ENCODE measurements around the gene U2AF2. TPM values are rescaled to one million over a fixed set of nuclear protein-coding genes. Genes with fewer than 3 reads are reported as not detected.

Gene U2AF2
- total and polyA plus RNA-seq, 2 of the 8 experiments (the other 6 are each of a cell fraction or from before 2014, with no cell fraction given): 162 to 252 TPM

GRCh38 chr19:55626350-55626749 lies 28.5 kb upstream of the U2AF2 start (continued):
- TF ChIP-seq RFX5 (IDR thresholded peaks at IDR 0.05; ENCODE audit: borderline replicate concordance, low read depth, low read length): no peak
- TF ChIP-seq YY1 (IDR thresholded peaks at IDR 0.05; ENCODE audit: low read depth, low read length): no peak
- TF ChIP-seq POLR2A (IDR thresholded peaks at IDR 0.05; ENCODE audit: control extremely low read depth in 1 of 2, low read depth in 2 of 2, low read length in 2 of 2): no peak

Measured in H1 (cell line).